GM12874 (cell line): ENCODE results near the gene USP49.

ENCODE experiments used
- TF ChIP-seq, protein P1 (sequence below): IDR thresholded peaks from 2 replicates; pipeline ENCODE4 v1.5.1; 2011; ENCODE audit warnings: low read depth, mild to moderate bottlenecking, control low read depth, low read length, moderate library complexity; ENCODE audit not compliant: insufficient read depth

The USP49 gene

DNA sequence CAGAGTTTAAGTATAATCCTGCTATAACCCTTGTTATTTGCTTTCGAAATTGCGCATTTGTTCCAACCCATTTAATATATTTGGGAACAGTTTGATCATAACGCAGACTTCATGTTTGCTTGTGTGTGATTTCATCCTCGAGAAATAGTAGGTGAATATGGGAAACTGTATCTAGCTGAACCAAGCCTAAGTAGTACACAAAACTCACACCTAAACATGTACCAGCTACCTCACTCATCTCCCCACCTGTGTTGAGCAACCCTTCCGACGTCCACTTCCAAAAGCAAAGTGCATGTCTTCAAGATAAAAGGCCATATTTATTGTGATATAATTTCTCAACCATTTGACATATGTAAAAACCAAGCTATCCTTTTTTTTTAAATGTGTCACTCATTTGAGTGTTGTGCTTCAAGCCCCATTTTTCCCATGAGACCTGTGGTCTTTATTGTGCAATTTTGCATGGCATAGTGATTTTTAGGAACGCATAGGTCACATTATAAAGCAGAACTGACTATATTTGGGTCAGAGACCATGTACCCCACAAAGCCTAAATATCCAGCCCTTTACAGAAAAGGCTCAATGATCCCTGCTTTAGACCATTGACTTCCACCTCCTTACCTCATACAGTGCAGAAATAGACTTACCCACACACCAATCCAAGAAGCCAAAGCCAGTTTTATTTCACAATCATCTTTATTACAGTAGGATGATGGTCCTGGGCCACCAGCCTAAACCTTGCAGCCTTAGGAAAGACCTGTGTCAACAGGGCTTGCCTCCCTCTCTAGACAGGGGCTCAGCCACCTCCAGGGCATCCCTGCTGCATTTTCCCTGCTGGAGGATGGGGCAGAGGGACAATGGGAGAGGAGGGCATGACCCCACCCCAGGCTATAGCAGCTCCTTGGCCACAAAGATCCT is 39.4 kb upstream of the USP49 start:
- TF ChIP-seq, protein P1, sequence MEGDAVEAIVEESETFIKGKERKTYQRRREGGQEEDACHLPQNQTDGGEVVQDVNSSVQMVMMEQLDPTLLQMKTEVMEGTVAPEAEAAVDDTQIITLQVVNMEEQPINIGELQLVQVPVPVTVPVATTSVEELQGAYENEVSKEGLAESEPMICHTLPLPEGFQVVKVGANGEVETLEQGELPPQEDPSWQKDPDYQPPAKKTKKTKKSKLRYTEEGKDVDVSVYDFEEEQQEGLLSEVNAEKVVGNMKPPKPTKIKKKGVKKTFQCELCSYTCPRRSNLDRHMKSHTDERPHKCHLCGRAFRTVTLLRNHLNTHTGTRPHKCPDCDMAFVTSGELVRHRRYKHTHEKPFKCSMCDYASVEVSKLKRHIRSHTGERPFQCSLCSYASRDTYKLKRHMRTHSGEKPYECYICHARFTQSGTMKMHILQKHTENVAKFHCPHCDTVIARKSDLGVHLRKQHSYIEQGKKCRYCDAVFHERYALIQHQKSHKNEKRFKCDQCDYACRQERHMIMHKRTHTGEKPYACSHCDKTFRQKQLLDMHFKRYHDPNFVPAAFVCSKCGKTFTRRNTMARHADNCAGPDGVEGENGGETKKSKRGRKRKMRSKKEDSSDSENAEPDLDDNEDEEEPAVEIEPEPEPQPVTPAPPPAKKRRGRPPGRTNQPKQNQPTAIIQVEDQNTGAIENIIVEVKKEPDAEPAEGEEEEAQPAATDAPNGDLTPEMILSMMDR: no peak

DNA sequence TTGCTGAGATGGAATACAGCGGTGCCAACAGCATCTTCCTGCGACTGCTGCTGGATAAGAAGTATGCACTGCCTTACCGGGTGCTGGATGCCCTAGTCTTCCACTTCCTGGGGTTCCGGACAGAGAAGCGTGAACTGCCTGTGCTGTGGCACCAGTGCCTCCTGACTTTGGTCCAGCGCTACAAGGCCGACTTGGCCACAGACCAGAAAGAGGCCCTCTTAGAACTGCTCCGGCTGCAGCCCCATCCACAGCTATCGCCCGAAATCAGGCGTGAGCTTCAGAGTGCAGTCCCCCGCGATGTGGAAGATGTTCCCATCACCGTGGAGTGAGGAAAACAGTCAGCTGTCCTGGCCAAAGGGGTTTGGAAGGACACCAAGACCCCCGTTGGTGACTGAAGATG is 37.2 kb upstream of the USP49 start:
- TF ChIP-seq, protein P1: no peak

DNA sequence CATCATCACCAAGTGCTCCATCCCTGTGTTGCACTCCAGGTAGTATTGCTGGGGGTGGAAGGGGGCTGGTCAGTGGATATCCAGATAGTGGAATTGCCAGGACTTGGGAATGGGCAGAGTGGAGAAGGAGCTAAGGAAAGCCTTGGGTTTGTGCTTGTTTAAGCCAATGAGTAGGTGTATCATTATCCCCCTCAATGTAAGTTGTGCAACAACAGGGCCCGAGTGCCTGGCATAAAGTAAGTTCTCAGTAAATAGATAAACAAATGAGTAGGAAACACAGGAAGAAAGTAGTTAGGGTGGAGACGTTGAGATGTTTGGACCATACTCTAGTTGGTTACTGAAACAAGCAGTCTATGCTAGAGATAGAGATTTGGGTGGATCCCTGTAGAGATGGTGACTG is 36.6 kb upstream of the USP49 start:
- TF ChIP-seq, protein P1: no peak

DNA sequence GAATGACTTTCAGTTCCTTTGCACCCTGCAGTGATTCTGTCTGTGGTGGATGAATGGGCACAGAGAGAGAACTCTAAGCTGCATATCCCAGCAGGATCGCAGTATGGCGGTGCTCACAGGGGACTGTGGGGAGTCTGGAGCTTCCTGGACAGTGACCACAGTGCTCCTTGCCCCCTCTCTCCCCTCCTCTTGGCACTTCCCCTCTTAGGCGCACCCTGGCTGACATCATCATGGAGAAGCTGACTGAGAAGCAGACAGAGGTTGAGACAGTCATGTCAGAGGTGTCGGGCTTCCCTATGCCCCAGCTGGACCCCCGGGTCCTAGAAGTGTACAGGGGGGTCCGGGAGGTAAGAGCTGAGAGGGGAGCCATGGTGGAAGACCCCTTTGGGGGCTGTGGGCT is 34.7 kb upstream of the USP49 start:
- TF ChIP-seq, protein P1: no peak

DNA sequence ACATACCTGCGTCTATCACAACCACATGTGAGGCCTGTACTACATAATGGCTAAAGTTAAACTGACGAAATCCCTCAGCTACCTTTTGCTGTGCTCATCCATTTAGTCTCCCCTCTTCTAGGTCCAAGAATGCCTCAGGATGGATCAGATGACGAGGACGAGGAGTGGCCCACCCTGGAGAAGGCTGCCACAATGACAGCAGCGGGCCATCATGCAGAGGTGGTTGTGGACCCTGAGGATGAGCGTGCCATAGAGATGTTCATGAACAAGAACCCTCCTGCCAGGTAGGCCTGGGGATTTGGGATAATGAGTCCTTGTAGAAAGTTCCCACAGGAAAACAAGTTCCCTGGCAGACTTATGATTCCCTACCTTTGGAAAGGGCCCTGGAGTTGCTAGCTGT is 32.1 kb upstream of the USP49 start:
- TF ChIP-seq, protein P1: no peak

DNA sequence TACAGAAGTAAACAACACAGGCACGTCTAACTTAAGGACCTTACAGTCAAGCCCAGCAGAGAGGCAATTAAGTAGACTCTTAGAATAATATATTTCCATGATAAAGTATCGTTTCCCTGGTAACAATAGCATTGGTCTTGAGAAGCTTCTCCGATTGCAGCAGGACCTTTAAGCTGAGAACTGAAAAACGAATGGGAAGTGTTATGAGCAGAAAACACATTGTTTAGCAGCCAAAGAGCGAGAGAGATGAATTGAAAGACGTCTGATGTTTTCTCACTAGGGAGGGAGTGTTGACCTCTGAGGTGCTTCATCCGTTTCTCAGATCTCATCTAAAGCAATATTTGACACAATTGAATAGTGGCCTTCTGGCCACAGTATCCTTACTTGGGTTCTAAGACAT is 27.0 kb upstream of the USP49 start:
- TF ChIP-seq, protein P1: no peak

DNA sequence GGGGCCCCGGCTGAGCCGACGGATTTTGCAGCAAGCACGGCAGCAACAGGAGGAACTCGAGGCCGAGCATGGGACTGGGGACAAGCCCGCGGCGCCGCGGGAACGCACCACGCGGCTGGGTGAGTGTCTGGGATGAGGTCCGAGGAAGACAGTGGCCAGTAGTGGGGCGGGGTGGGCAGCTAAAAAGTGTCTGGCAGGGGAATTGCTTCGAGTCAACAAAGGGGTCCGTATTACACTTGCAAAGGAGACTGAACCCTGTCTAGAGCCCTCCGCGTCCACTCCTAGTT is 26.5 kb upstream of the USP49 start:
- TF ChIP-seq, protein P1: no peak
